Measurements from ENCODE around the gene FOXP1. TPM values are rescaled to one million over a fixed set of nuclear protein-coding genes. Genes with fewer than 3 reads are reported as not detected.

FOXP1 gene
- total and polyA plus RNA-seq, 12 donors: 7.6 to 42.7 (median 24.3) TPM

DNA sequence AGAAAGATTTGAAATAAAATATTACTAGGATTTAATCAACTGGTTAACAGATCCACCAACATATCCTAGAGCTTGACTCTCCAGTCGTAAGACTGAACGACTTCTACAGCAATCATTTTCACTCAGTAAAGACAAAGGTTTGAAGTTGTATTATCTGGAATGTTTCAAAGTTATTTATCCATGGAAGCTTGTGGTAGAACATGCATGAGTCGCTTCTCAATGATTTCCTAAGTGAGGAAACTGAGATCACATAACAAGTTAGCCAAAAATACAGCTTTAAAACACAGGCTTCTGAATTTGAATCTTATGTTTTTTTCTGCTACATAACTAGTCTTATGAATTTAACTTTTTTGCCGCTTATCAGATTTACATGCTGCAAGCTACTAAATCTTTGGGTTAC is 241.8 kb downstream of the FOXP1 start:
- Histone ChIP-seq H3K4me3 (no peak overlapping the region), H3K9me3 (replicated peaks in 1 of 3) (no peaks in the 10 kb centered on the region), H3K4me1 (replicated peaks in 1 of 2) (no peaks in the 10 kb centered on the region), H3K27ac (no peak overlapping the region), H3K27me3 (no peaks in the 10 kb centered on the region), H3K36me3 (replicated peaks in 1 of 2) (no peaks in the 10 kb centered on the region)
- intact Hi-C loops (cut with DNase I): no loop called here
- 72 to 83% (median 74%) methylated on average over 4 of the region's 4 CpGs for WGBS, 4 donors
- no peak for DNase-seq
- TF ChIP-seq CTCF (IDR thresholded peaks at IDR 0.05) (no peak), POLR2A (IDR thresholded peaks at IDR 0.05) (no peak)

GRCh38 chr3:71339049-71339448 is 244.5 kb downstream of the FOXP1 start:
- TF ChIP-seq CTCF (IDR thresholded peaks at IDR 0.05) (no peak), POLR2A (IDR thresholded peaks at IDR 0.05) (no peak)
- no peaks in the 10 kb centered on the region for H3K27me3 ChIP-seq
- H3K27ac ChIP-seq: no peak overlapping the region
- 80 to 86% (median 83%) methylated on average over 4 of the region's 4 CpGs for WGBS, 4 donors
- H3K4me3 ChIP-seq: no peak overlapping the region
- H3K36me3 ChIP-seq (replicated peaks in 1 of 2): no peaks in the 10 kb centered on the region
- H3K9me3 ChIP-seq (replicated peaks in 1 of 3): no peaks in the 10 kb centered on the region
- intact Hi-C loops (cut with DNase I): no loop called here
- no peak for DNase-seq
- no peaks in the 10 kb centered on the region for H3K4me1 ChIP-seq (replicated peaks in 1 of 2)

DNA sequence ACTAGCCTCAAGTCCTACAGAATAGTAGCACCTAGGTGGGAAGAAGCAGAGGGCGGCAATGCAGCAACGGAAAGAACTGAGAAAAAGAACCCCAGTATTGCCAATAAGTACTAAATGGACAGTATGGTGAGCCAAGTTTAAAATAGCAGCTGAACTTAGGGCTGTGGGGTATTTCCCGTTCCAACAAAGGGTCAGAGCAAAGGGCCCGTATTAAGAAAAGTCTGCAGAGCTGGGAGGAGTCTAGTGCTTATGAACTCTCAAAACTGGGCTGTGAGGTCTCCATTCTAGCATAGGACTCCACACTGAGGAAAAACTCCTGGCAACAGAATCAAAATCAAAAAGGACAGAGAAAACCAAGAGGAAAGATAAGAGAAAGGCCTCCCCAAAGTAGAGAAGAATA is 250.7 kb downstream of the FOXP1 start:
- Histone ChIP-seq H3K36me3 (replicated peaks in 1 of 2) (no peaks in the 10 kb centered on the region), H3K9me3 (replicated peaks in 1 of 3) (no peaks in the 10 kb centered on the region), H3K4me1 (replicated peaks in 1 of 2) (no peaks in the 10 kb centered on the region), H3K4me3 (no peak overlapping the region), H3K27ac (no peak overlapping the region), H3K27me3 (no peaks in the 10 kb centered on the region)
- intact Hi-C loops (cut with DNase I): no loop called here
- 64 to 89% (median 81%) methylated on average over 4 of the region's 4 CpGs for WGBS, 4 donors
- no peak for DNase-seq
- TF ChIP-seq CTCF (IDR thresholded peaks at IDR 0.05) (no peak), POLR2A (IDR thresholded peaks at IDR 0.05) (no peak)

DNA sequence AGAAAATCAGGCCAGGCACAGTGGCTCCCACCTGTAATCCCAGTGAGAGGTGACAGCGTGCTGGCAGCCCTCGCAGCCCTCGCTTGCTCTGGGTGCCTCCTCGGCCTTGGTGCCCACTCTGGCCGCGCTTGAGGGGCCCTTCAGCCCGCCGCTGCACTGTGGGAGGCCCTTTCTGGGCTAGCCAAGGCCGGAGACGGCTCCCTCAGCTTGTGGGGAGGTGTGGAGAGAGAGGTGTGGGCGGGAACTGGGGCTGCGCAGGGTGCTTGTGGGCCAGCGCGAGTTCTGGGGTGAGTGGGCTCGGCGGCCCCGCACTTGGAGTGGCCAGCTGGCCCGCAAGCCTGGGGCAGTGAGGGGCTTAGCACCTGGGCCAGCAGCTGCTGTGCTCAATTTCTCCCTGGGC is 252.6 kb downstream of the FOXP1 start:
- H3K27me3 ChIP-seq: no peaks in the 10 kb centered on the region
- no peak for DNase-seq
- no peaks in the 10 kb centered on the region for H3K9me3 ChIP-seq (replicated peaks in 1 of 3)
- no peaks in the 10 kb centered on the region for H3K36me3 ChIP-seq (replicated peaks in 1 of 2)
- no peak overlapping the region for H3K4me3 ChIP-seq
- intact Hi-C loops (cut with DNase I): no loop called here
- no peaks in the 10 kb centered on the region for H3K4me1 ChIP-seq (replicated peaks in 1 of 2)
- TF ChIP-seq POLR2A (IDR thresholded peaks at IDR 0.05) (no peak), CTCF (IDR thresholded peaks at IDR 0.05) (no peak)
- H3K27ac ChIP-seq: no peak overlapping the region
- 87 to 97% (median 93%) methylated on average over 10 to 18 of the region's 18 CpGs for WGBS, 4 donors

All from adrenal gland (tissue), 12 donors.